Astrocyte (in vitro differentiated cells and primary cell): ENCODE measurements around the gene SAMD4A. TPM values are rescaled to one million over a fixed set of nuclear protein-coding genes. Genes with fewer than 3 reads are reported as not detected.

Source experiments
- DNase-seq: peaks from one replicate; pipeline ENCODE4 v3.0.0-alpha.2; 2010; ENCODE audit warnings: low read depth
- FAIRE-seq: peaks from 2 replicates; lab custom pipeline; 2011; peaks lifted over from hg19 to GRCh38; lab: Jason Lieb, UNC
- H2AFZ ChIP-seq: 2 replicates; pipeline ENCODE4 v1.6.0; 2012; ENCODE audit warnings: low read depth, low read length, inconsistent platforms
- H3K27ac ChIP-seq: 2 replicates; pipeline ENCODE4 v1.5.1; 2011; ENCODE audit warnings: low read depth, low read length, inconsistent platforms
- H3K27me3 ChIP-seq: 2 replicates; pipeline ENCODE4 v1.6.0; 2011; ENCODE audit warnings: low read length, inconsistent platforms; ENCODE audit not compliant: insufficient read depth
- H3K36me3 ChIP-seq: 2 replicates; pipeline ENCODE4 v1.5.1; 2011; ENCODE audit warnings: low read length, inconsistent platforms; ENCODE audit not compliant: insufficient read depth
- H3K4me1 ChIP-seq: 2 replicates; pipeline ENCODE4 v1.5.1; 2011; ENCODE audit warnings: low read length, inconsistent platforms; ENCODE audit not compliant: insufficient read depth
- H3K4me2 ChIP-seq: 2 replicates; pipeline ENCODE4 v1.6.0; 2012; ENCODE audit warnings: low read length, inconsistent platforms
- H3K4me3 ChIP-seq: 2 replicates; pipeline ENCODE4 v1.5.1; 2011; ENCODE audit warnings: low read depth, mild to moderate bottlenecking, low read length, inconsistent platforms; ENCODE audit not compliant: insufficient read depth
- H3K79me2 ChIP-seq: 2 replicates; pipeline ENCODE4 v1.6.0; 2012; ENCODE audit warnings: mild to moderate bottlenecking, low read length, inconsistent platforms; ENCODE audit not compliant: insufficient read depth
- H3K9ac ChIP-seq: 2 replicates; pipeline ENCODE4 v1.6.0; 2012; ENCODE audit warnings: mild to moderate bottlenecking, low read length, inconsistent platforms
- H3K9me3 ChIP-seq: 2 replicates; pipeline ENCODE4 v1.5.1; 2012; ENCODE audit warnings: low read depth, mild to moderate bottlenecking, low read length, inconsistent platforms; ENCODE audit not compliant: insufficient read depth
- H4K20me1 ChIP-seq: 2 replicates; pipeline ENCODE4 v1.6.0; 2012; ENCODE audit warnings: low read length, inconsistent platforms; ENCODE audit not compliant: insufficient read depth
- H3K27ac Mint-ChIP-seq: one replicate; pipeline ENCODE4 v1.8.0; 2021; ENCODE audit warnings: mild to moderate bottlenecking, mixed read lengths; ENCODE audit not compliant: unreplicated experiment
- H3K27me3 Mint-ChIP-seq: one replicate; pipeline ENCODE4 v1.8.0; 2021; ENCODE audit warnings: low read depth, mixed read lengths; ENCODE audit not compliant: unreplicated experiment
- H3K36me3 Mint-ChIP-seq: one replicate; pipeline ENCODE4 v1.8.0; 2021; ENCODE audit warnings: low read depth, mixed read lengths; ENCODE audit not compliant: unreplicated experiment
- H3K4me1 Mint-ChIP-seq: one replicate; pipeline ENCODE4 v1.8.0; 2021; ENCODE audit warnings: low read depth, mixed read lengths; ENCODE audit not compliant: unreplicated experiment
- H3K4me3 Mint-ChIP-seq: one replicate; pipeline ENCODE4 v1.8.0; 2021; ENCODE audit warnings: mild to moderate bottlenecking, moderate library complexity, mixed read lengths; ENCODE audit not compliant: unreplicated experiment
- H3K9me3 Mint-ChIP-seq: one replicate; pipeline ENCODE4 v1.8.0; 2021; ENCODE audit warnings: mild to moderate bottlenecking, mixed read lengths; ENCODE audit not compliant: unreplicated experiment
- EZH2 ChIP-seq: IDR thresholded peaks from 2 replicates; pipeline ENCODE4 v1.6.1; 2012; ENCODE audit warnings: mild to moderate bottlenecking, low read length, inconsistent platforms; ENCODE audit not compliant: insufficient read depth
- total RNA-seq: library from RNA; stranded (reverse); gene quantifications from 2 replicates; pipeline ENCODE4 v1.2.1, GENCODE V29; 2021
- TF ChIP-seq, protein P1 (sequence below): IDR thresholded peaks from 2 replicates; pipeline ENCODE4 v1.5.1; 2011; ENCODE audit warnings: low read depth, mild to moderate bottlenecking, inconsistent platforms, low read length, moderate library complexity; ENCODE audit not compliant: insufficient read depth

Gene SAMD4A
- total RNA-seq, 1 donor from 2014 or later, result 68.2 TPM

GRCh38 chr14:54724676-54725325 lies 157.9 kb downstream of the SAMD4A start:
- Histone ChIP-seq H3K36me3 (no peaks in the 10 kb centered on the region), H3K79me2 (peaks cover 32% of the 10 kb centered on the region), H3K4me2 (no peak overlapping the region), H3K4me3 (no peak overlapping the region), H3K9ac (no peak overlapping the region), H3K9me3 (no peaks in the 10 kb centered on the region), H4K20me1 (peaks cover 60% of the 10 kb centered on the region), H3K27me3 (no peaks in the 10 kb centered on the region), H3K27ac (no peak overlapping the region), H3K4me1 (no peaks in the 10 kb centered on the region), H2AFZ (no peak overlapping the region)
- Mint-ChIP-seq H3K27ac (no peak overlapping the region), H3K36me3 (peaks cover 2% of the 10 kb centered on the region), H3K27me3 (no peaks in the 10 kb centered on the region), H3K4me1 (peaks cover 28% of the 10 kb centered on the region), H3K9me3 (no peaks in the 10 kb centered on the region), H3K4me3 (no peak overlapping the region)
- no peak for DNase-seq
- no peak for FAIRE-seq
- TF ChIP-seq, protein P1, sequence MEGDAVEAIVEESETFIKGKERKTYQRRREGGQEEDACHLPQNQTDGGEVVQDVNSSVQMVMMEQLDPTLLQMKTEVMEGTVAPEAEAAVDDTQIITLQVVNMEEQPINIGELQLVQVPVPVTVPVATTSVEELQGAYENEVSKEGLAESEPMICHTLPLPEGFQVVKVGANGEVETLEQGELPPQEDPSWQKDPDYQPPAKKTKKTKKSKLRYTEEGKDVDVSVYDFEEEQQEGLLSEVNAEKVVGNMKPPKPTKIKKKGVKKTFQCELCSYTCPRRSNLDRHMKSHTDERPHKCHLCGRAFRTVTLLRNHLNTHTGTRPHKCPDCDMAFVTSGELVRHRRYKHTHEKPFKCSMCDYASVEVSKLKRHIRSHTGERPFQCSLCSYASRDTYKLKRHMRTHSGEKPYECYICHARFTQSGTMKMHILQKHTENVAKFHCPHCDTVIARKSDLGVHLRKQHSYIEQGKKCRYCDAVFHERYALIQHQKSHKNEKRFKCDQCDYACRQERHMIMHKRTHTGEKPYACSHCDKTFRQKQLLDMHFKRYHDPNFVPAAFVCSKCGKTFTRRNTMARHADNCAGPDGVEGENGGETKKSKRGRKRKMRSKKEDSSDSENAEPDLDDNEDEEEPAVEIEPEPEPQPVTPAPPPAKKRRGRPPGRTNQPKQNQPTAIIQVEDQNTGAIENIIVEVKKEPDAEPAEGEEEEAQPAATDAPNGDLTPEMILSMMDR, result no peak
- no peak for TF ChIP-seq EZH2

GRCh38 chr14:54725998-54726397 lies 159.1 kb downstream of the SAMD4A start:
- Histone ChIP-seq H4K20me1 (peaks cover 61% of the 10 kb centered on the region), H3K79me2 (peaks cover 24% of the 10 kb centered on the region)
- no peak for FAIRE-seq

GRCh38 chr14:54727929-54728328 lies 161.0 kb downstream of the SAMD4A start:
- FAIRE-seq (no peak), DNase-seq (no peak)
- Histone ChIP-seq H3K4me1 (peaks cover 5% of the 10 kb centered on the region), H3K9me3 (no peaks in the 10 kb centered on the region), H3K4me3 (no peak overlapping the region), H3K27ac (no peak overlapping the region), H3K9ac (no peak overlapping the region), H3K4me2 (no peak overlapping the region), H2AFZ (no peak overlapping the region), H3K36me3 (no peaks in the 10 kb centered on the region), H4K20me1 (peaks cover 58% of the 10 kb centered on the region), H3K79me2 (peaks cover 24% of the 10 kb centered on the region), H3K27me3 (no peaks in the 10 kb centered on the region)
- peaks cover 42% of the 10 kb centered on the region for H3K4me1 Mint-ChIP-seq
- H3K4me3 Mint-ChIP-seq, result no peak overlapping the region
- H3K27me3 Mint-ChIP-seq, result no peaks in the 10 kb centered on the region
- no peak overlapping the region for H3K27ac Mint-ChIP-seq
- no peaks in the 10 kb centered on the region for H3K9me3 Mint-ChIP-seq
- no peak for TF ChIP-seq EZH2
- TF ChIP-seq, protein P1, result no peak
- no peaks in the 10 kb centered on the region for H3K36me3 Mint-ChIP-seq

More at GRCh38 chr14:54725998-54726397, 159.1 kb downstream of the SAMD4A start:
- no peak overlapping the region for H3K4me3 Mint-ChIP-seq
- H3K27me3 Mint-ChIP-seq, result no peaks in the 10 kb centered on the region
- no peak for DNase-seq
- peaks cover 32% of the 10 kb centered on the region for H3K4me1 Mint-ChIP-seq
- no peak overlapping the region for H3K27ac ChIP-seq
- no peaks in the 10 kb centered on the region for H3K36me3 ChIP-seq
- H2AFZ ChIP-seq, result no peak overlapping the region
- H3K9me3 ChIP-seq, result no peaks in the 10 kb centered on the region
- no peak overlapping the region for H3K4me3 ChIP-seq
- H3K36me3 Mint-ChIP-seq, result no peaks in the 10 kb centered on the region
- TF ChIP-seq, protein P1, result no peak
- no peak for TF ChIP-seq EZH2
- H3K27me3 ChIP-seq, result no peaks in the 10 kb centered on the region
- no peak overlapping the region for H3K9ac ChIP-seq
- no peak overlapping the region for H3K27ac Mint-ChIP-seq
- no peaks in the 10 kb centered on the region for H3K9me3 Mint-ChIP-seq
- H3K4me1 ChIP-seq, result peaks cover 5% of the 10 kb centered on the region
- H3K4me2 ChIP-seq, result no peak overlapping the region
